ENCODE data around the gene RPE.

The RPE gene

GRCh38 chr2:210004881-210005280 is 2.4 kb downstream of the RPE start:
- no peak overlapping the region for H4K8ac ChIP-seq (ENCODE audit: low read depth, low read length)
- no CpG with 5 or more reads among the region's 2 CpGs for WGBS (ENCODE audit: extremely low coverage, insufficient coverage, low lambda C conversion rate)
- no peak overlapping the region for H2BK5ac ChIP-seq (ENCODE audit: low read length)
- H2AK5ac ChIP-seq (ENCODE audit: low read length), result no peak overlapping the region
- H3K4me1 ChIP-seq (ENCODE audit: control insufficient read depth, low read depth, low read length), result peaks cover 2% of the 10 kb centered on the region
- H3K18ac ChIP-seq (ENCODE audit: low read length), result no peak overlapping the region
- no peak overlapping the region for H3K27ac ChIP-seq (ENCODE audit: low read depth, low read length)
- H2BK15ac ChIP-seq (replicated peaks; ENCODE audit: low read depth), result no peak overlapping the region
- no peak for DNase-seq
- H3K79me1 ChIP-seq (ENCODE audit: low read length), result peaks cover 11% of the 10 kb centered on the region
- no peak overlapping the region for H3K4ac ChIP-seq (ENCODE audit: low read depth, low read length)
- no peak overlapping the region for H3K23ac ChIP-seq (ENCODE audit: low read length)
- no peak overlapping the region for H4K5ac ChIP-seq (ENCODE audit: low read length)
- H3K56ac ChIP-seq (ENCODE audit: low read length), result no peak overlapping the region
- H3K9ac ChIP-seq (ENCODE audit: low read length), result no peak overlapping the region
- H3K4me2 ChIP-seq (ENCODE audit: low read length), result no peak overlapping the region
- no peak overlapping the region for H2BK120ac ChIP-seq (ENCODE audit: low read depth, low read length)
- H3K4me3 ChIP-seq (ENCODE audit: low read length), result no peak overlapping the region
- no peaks in the 10 kb centered on the region for H3K36me3 ChIP-seq (ENCODE audit: control insufficient read depth, insufficient read depth, low read length)
- H3K27me3 ChIP-seq (ENCODE audit: insufficient read depth, low read length, poor library complexity), result no peaks in the 10 kb centered on the region
- H3K79me2 ChIP-seq (ENCODE audit: control insufficient read depth, insufficient read depth, low read length), result peaks cover 65% of the 10 kb centered on the region

GRCh38 chr2:210007895-210008294 is 5.5 kb downstream of the RPE start:
- H4K8ac ChIP-seq (ENCODE audit: low read depth, low read length), result no peak overlapping the region
- H3K79me1 ChIP-seq (ENCODE audit: low read length), result peaks cover 12% of the 10 kb centered on the region
- peaks cover 75% of the 10 kb centered on the region for H3K79me2 ChIP-seq (ENCODE audit: control insufficient read depth, insufficient read depth, low read length)
- H3K4me3 ChIP-seq (ENCODE audit: low read length), result no peak overlapping the region
- DNase-seq, result no peak
- H3K18ac ChIP-seq (ENCODE audit: low read length), result no peak overlapping the region
- no peaks in the 10 kb centered on the region for H3K36me3 ChIP-seq (ENCODE audit: control insufficient read depth, insufficient read depth, low read length)
- H2AK5ac ChIP-seq (ENCODE audit: low read length), result no peak overlapping the region
- no peak overlapping the region for H4K5ac ChIP-seq (ENCODE audit: low read length)
- no peak overlapping the region for H3K23ac ChIP-seq (ENCODE audit: low read length)
- WGBS (ENCODE audit: extremely low coverage, insufficient coverage, low lambda C conversion rate), result no CpG with 5 or more reads among the region's 2 CpGs
- H3K9ac ChIP-seq (ENCODE audit: low read length), result no peak overlapping the region
- no peak overlapping the region for H2BK5ac ChIP-seq (ENCODE audit: low read length)
- H3K4ac ChIP-seq (ENCODE audit: low read depth, low read length), result no peak overlapping the region
- no peak overlapping the region for H3K56ac ChIP-seq (ENCODE audit: low read length)
- H3K27me3 ChIP-seq (ENCODE audit: insufficient read depth, low read length, poor library complexity), result no peaks in the 10 kb centered on the region
- no peak overlapping the region for H3K27ac ChIP-seq (ENCODE audit: low read depth, low read length)
- H2BK120ac ChIP-seq (ENCODE audit: low read depth, low read length), result no peak overlapping the region
- H2BK15ac ChIP-seq (replicated peaks; ENCODE audit: low read depth), result no peak overlapping the region
- H3K4me2 ChIP-seq (ENCODE audit: low read length), result no peak overlapping the region
- H3K4me1 ChIP-seq (ENCODE audit: control insufficient read depth, low read depth, low read length), result no peaks in the 10 kb centered on the region

GRCh38 chr2:210009126-210009525 is 6.7 kb downstream of the RPE start:
- H2BK15ac ChIP-seq (replicated peaks; ENCODE audit: low read depth), result no peak overlapping the region
- no CpG with 5 or more reads among the region's 6 CpGs for WGBS (ENCODE audit: extremely low coverage, insufficient coverage, low lambda C conversion rate)
- no peaks in the 10 kb centered on the region for H3K27me3 ChIP-seq (ENCODE audit: insufficient read depth, low read length, poor library complexity)

GRCh38 chr2:210009896-210010295 is 7.5 kb downstream of the RPE start:
- no peak overlapping the region for H2BK5ac ChIP-seq (ENCODE audit: low read length)
- no peak overlapping the region for H3K4me2 ChIP-seq (ENCODE audit: low read length)
- peak; percentile 27 for DNase-seq
- H3K79me2 ChIP-seq (ENCODE audit: control insufficient read depth, insufficient read depth, low read length), result peaks cover 59% of the 10 kb centered on the region
- no peaks in the 10 kb centered on the region for H3K36me3 ChIP-seq (ENCODE audit: control insufficient read depth, insufficient read depth, low read length)
- H3K27ac ChIP-seq (ENCODE audit: low read depth, low read length), result no peak overlapping the region
- H2BK120ac ChIP-seq (ENCODE audit: low read depth, low read length), result no peak overlapping the region
- H3K4me3 ChIP-seq (ENCODE audit: low read length), result no peak overlapping the region
- no peaks in the 10 kb centered on the region for H3K27me3 ChIP-seq (ENCODE audit: insufficient read depth, low read length, poor library complexity)
- H3K23ac ChIP-seq (ENCODE audit: low read length), result no peak overlapping the region
- H3K9ac ChIP-seq (ENCODE audit: low read length), result no peak overlapping the region
- H2AK5ac ChIP-seq (ENCODE audit: low read length), result no peak overlapping the region
- no peak overlapping the region for H3K18ac ChIP-seq (ENCODE audit: low read length)
- no peak overlapping the region for H3K56ac ChIP-seq (ENCODE audit: low read length)
- peaks cover 11% of the 10 kb centered on the region for H3K79me1 ChIP-seq (ENCODE audit: low read length)
- no peaks in the 10 kb centered on the region for H3K4me1 ChIP-seq (ENCODE audit: control insufficient read depth, low read depth, low read length)
- H2BK15ac ChIP-seq (replicated peaks; ENCODE audit: low read depth), result no peak overlapping the region
- no CpG with 5 or more reads among the region's 3 CpGs for WGBS (ENCODE audit: extremely low coverage, insufficient coverage, low lambda C conversion rate)
- no peak overlapping the region for H3K4ac ChIP-seq (ENCODE audit: low read depth, low read length)
- no peak overlapping the region for H4K8ac ChIP-seq (ENCODE audit: low read depth, low read length)
- H4K5ac ChIP-seq (ENCODE audit: low read length), result no peak overlapping the region

More at GRCh38 chr2:210009126-210009525, 6.7 kb downstream of the RPE start:
- Histone ChIP-seq H3K36me3 (ENCODE audit: control insufficient read depth, insufficient read depth, low read length) (no peaks in the 10 kb centered on the region), H2BK5ac (ENCODE audit: low read length) (no peak overlapping the region), H3K4ac (ENCODE audit: low read depth, low read length) (no peak overlapping the region), H3K79me1 (ENCODE audit: low read length) (peaks cover 11% of the 10 kb centered on the region), H4K8ac (ENCODE audit: low read depth, low read length) (no peak overlapping the region), H3K4me2 (ENCODE audit: low read length) (no peak overlapping the region), H3K79me2 (ENCODE audit: control insufficient read depth, insufficient read depth, low read length) (peaks cover 66% of the 10 kb centered on the region), H3K9ac (ENCODE audit: low read length) (no peak overlapping the region), H3K4me3 (ENCODE audit: low read length) (no peak overlapping the region), H3K18ac (ENCODE audit: low read length) (no peak overlapping the region), H3K27ac (ENCODE audit: low read depth, low read length) (no peak overlapping the region), H2BK120ac (ENCODE audit: low read depth, low read length) (no peak overlapping the region), H3K56ac (ENCODE audit: low read length) (no peak overlapping the region), H4K5ac (ENCODE audit: low read length) (no peak overlapping the region), H3K4me1 (ENCODE audit: control insufficient read depth, low read depth, low read length) (no peaks in the 10 kb centered on the region), H2AK5ac (ENCODE audit: low read length) (no peak overlapping the region), H3K23ac (ENCODE audit: low read length) (no peak overlapping the region)
- DNase-seq, result no peak

DNA sequence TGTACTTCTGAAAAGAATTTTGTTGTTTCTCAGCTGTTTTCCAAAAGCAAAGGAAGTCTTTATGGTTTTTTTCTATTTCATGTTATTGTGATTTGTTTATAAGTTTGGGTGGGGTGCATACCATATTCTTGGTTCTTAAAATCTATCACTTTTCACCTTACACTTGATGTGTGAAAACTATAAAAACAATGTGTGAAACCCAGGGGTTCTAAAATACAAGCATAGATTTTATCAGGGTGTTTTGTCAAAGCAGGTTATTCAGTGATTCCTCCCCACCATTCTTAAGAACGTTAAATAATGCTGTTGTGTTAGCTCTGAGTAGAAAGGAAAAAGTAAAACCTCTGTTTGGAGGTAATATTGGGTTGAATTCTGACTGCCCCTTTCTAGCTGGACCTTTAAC is 17.7 kb downstream of the RPE start:
- WGBS (ENCODE audit: extremely low coverage, insufficient coverage, low lambda C conversion rate), result no CpG with 5 or more reads among the region's 1 CpG
- Histone ChIP-seq H3K36me3 (ENCODE audit: control insufficient read depth, insufficient read depth, low read length) (peaks cover 1% of the 10 kb centered on the region), H3K4me3 (ENCODE audit: low read length) (no peak overlapping the region), H2BK15ac (replicated peaks; ENCODE audit: low read depth) (no peak overlapping the region), H3K9ac (ENCODE audit: low read length) (no peak overlapping the region), H2BK120ac (ENCODE audit: low read depth, low read length) (no peak overlapping the region), H3K79me2 (ENCODE audit: control insufficient read depth, insufficient read depth, low read length) (peaks cover 1% of the 10 kb centered on the region), H3K56ac (ENCODE audit: low read length) (no peak overlapping the region), H3K79me1 (ENCODE audit: low read length) (peaks cover 3% of the 10 kb centered on the region), H4K5ac (ENCODE audit: low read length) (no peak overlapping the region), H3K4me2 (ENCODE audit: low read length) (no peak overlapping the region), H3K18ac (ENCODE audit: low read length) (no peak overlapping the region), H3K23ac (ENCODE audit: low read length) (no peak overlapping the region), H2AK5ac (ENCODE audit: low read length) (no peak overlapping the region), H4K8ac (ENCODE audit: low read depth, low read length) (no peak overlapping the region), H3K4me1 (ENCODE audit: control insufficient read depth, low read depth, low read length) (no peaks in the 10 kb centered on the region), H3K27me3 (ENCODE audit: insufficient read depth, low read length, poor library complexity) (no peaks in the 10 kb centered on the region), H3K27ac (ENCODE audit: low read depth, low read length) (no peak overlapping the region), H2BK5ac (ENCODE audit: low read length) (no peak overlapping the region), H3K4ac (ENCODE audit: low read depth, low read length) (no peak overlapping the region)
- DNase-seq, result no peak

DNA sequence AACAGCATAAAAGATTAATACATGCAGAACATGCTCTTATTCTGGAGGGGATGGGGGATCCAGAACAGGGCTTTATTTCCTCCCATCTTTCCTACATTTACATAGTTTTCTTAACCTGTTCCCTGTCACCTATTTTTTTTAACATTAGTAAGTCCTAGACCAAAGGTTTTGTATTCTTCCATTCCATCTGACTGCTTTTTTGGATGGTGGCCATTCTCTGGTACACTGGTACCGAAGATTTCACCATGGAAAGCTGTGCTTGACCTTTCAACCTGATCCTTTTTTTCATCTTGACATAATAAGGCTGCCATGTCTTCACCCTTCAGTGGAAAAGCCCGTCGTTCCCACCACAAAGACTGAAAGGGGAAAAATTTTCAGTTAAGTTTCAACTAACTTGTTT is 20.4 kb downstream of the RPE start:
- Histone ChIP-seq H3K9ac (ENCODE audit: low read length) (no peak overlapping the region), H3K4me3 (ENCODE audit: low read length) (no peak overlapping the region), H3K4me1 (ENCODE audit: control insufficient read depth, low read depth, low read length) (no peaks in the 10 kb centered on the region), H4K5ac (ENCODE audit: low read length) (no peak overlapping the region), H2BK5ac (ENCODE audit: low read length) (no peak overlapping the region), H2AK5ac (ENCODE audit: low read length) (no peak overlapping the region), H3K36me3 (ENCODE audit: control insufficient read depth, insufficient read depth, low read length) (no peaks in the 10 kb centered on the region), H4K8ac (ENCODE audit: low read depth, low read length) (no peak overlapping the region), H3K27me3 (ENCODE audit: insufficient read depth, low read length, poor library complexity) (no peaks in the 10 kb centered on the region), H3K4ac (ENCODE audit: low read depth, low read length) (no peak overlapping the region), H3K79me1 (ENCODE audit: low read length) (no peaks in the 10 kb centered on the region), H3K4me2 (ENCODE audit: low read length) (no peak overlapping the region), H3K18ac (ENCODE audit: low read length) (no peak overlapping the region), H3K23ac (ENCODE audit: low read length) (no peak overlapping the region), H3K56ac (ENCODE audit: low read length) (no peak overlapping the region), H2BK120ac (ENCODE audit: low read depth, low read length) (no peak overlapping the region), H3K79me2 (ENCODE audit: control insufficient read depth, insufficient read depth, low read length) (no peaks in the 10 kb centered on the region), H3K27ac (ENCODE audit: low read depth, low read length) (no peak overlapping the region), H2BK15ac (replicated peaks; ENCODE audit: low read depth) (no peak overlapping the region)
- DNase-seq, result no peak
- WGBS (ENCODE audit: extremely low coverage, insufficient coverage, low lambda C conversion rate), result no CpG with 5 or more reads among the region's 3 CpGs

All from mesendoderm (in vitro differentiated cells).